WI38 (cell line): ENCODE measurements around the gene MTUS2.

Experiments used
- H3K4me3 ChIP-seq: 2 replicates; pipeline ENCODE4 v1.5.1; 2011; ENCODE audit warnings: low read depth, mild to moderate bottlenecking, control low read depth, low read length
- TF ChIP-seq, protein P1 (sequence below): IDR thresholded peaks from 2 replicates; pipeline ENCODE4 v1.5.1; 2012; ENCODE audit warnings: low read depth, mild to moderate bottlenecking, control low read depth, low read length

Gene MTUS2

DNA sequence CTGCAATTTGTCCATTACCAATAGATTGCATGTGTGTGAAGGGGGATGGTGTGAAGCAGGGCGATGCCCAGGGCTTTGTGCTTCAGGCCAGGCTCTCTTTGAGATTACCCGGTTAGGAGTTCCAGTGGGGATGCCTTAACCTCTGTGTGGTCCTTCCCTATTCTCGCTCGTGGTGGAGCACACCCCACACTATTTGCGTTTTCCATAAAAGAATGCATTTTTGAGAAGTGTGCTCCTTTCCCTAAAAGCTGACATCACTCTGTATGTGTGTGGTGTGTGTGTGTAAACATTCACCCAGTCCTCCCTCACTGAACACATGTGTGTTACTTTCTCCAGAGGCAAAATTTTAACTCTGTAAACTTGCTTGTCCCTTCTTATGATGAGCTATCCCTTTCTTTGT, 467.1 kb downstream of the MTUS2 start:
- TF ChIP-seq, protein P1, sequence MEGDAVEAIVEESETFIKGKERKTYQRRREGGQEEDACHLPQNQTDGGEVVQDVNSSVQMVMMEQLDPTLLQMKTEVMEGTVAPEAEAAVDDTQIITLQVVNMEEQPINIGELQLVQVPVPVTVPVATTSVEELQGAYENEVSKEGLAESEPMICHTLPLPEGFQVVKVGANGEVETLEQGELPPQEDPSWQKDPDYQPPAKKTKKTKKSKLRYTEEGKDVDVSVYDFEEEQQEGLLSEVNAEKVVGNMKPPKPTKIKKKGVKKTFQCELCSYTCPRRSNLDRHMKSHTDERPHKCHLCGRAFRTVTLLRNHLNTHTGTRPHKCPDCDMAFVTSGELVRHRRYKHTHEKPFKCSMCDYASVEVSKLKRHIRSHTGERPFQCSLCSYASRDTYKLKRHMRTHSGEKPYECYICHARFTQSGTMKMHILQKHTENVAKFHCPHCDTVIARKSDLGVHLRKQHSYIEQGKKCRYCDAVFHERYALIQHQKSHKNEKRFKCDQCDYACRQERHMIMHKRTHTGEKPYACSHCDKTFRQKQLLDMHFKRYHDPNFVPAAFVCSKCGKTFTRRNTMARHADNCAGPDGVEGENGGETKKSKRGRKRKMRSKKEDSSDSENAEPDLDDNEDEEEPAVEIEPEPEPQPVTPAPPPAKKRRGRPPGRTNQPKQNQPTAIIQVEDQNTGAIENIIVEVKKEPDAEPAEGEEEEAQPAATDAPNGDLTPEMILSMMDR: no peak
- H3K4me3 ChIP-seq: no peak overlapping the region

DNA sequence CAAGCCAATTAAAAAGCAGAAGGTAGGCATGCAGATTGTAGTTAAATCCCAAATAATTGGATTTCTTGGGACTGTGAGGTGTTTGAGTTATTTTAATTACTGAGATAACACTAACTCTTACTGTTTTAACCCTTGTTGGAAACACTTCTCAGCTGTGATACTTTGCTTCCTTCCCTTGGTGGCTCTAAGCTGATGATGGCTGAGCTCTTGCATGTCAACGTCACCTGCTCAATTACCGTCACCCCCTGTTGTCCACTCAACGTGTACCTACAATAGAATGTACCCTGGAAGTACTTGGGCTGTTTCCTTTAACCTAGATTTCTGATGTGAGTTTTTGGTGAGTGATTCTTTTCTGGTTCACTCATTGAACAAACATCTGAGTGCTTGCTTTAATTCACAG, 471.9 kb downstream of the MTUS2 start:
- TF ChIP-seq, protein P1: no peak
- H3K4me3 ChIP-seq: no peak overlapping the region

DNA sequence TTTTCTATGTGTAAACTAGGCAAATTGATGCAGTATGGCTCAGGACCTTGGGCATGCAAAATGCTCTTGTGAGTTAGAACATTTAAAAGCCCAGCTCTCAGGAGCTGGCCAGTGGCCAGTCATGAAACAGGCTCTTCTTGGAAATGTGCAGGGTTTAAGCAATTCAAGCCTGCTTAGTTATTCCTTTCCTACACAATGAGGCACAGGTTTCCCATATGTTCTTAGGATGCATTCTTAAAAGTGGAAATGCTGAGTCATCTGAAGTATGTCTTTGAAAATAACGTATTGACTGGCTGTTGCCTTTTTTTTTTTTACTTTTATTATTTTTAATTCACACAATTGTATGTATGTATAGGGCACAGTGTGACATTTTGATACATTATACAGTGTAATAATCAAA, 474.7 kb downstream of the MTUS2 start:
- TF ChIP-seq, protein P1: no peak

DNA sequence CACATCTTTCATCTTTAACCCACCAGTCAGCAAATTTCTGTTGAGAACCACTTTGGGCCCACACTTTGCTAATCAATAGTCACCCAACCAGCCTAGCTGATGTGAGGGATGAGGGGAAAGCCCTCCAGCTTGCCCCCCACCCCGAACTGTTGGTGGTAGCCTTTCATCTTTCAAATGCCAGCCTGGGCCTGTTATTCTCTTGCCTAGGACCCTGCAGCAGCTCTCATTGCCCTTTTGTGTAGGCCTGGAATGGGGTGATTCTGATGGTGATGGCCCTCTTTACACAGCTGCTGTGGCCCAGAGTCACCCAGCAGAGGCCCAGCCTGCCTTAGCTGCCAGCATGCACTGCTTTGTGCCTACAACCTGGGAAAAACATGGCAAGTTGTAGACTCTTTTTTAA, 480.9 kb downstream of the MTUS2 start:
- no peak overlapping the region for H3K4me3 ChIP-seq
- TF ChIP-seq, protein P1: no peak

More for the DNA sequence above, 474.7 kb downstream of the MTUS2 start:
- H3K4me3 ChIP-seq: no peak overlapping the region

DNA sequence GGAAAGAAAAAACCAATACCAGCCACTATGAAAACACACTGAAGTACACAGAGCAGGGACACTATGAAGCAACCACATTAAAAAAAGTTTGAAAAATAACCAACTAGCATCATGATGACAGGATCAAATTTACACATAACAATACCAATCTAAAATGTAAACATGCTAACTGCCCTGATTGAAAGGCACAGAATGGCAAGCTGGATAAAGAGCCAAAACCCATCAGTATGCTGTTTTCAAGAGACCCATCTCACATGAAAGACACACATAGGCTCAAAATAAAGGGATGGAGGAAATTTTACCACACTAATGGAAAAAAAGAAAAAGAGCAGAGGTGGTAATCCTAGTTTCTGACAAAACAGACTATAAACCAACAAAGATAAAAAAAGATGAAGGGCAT, 484.0 kb downstream of the MTUS2 start:
- TF ChIP-seq, protein P1: no peak
- H3K4me3 ChIP-seq: no peak overlapping the region

DNA sequence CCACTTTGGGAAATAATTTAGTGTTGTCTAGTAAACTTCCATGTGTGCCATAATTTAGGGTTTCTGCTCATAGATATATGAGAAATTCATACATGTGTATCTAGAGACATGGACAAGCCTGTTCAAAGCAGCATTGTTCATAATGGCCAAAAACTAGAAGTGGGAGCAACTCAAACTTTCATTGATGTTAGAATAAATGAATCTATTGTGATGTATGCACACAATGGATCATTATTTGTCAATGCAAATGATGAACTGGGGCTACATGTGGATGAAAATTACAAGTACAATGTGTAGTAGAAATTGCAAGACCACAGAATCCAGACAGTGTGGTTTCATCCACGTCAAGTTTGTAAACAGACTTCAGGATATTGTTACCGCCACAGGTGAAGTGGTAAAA, 490.7 kb downstream of the MTUS2 start:
- no peak overlapping the region for H3K4me3 ChIP-seq
- TF ChIP-seq, protein P1: no peak

DNA sequence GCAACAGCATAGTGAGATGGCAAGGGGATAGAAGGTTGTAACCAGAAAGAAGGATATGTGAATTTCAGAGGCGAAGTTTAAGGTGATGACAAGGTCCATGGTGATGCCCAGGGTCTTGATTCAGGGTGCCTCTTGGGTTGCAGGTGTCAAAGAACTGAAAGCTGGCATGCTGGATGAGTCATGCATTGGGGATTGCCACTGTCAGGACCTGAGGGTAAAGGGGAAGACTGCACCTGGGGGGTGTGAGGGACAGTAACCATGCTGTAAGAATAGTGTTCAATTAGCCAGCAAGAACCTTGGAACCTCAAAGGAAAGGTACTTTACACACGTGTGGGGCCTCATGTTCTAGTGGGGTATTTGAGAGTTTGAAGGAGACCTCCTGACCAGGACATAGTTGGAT, 495.7 kb downstream of the MTUS2 start:
- TF ChIP-seq, protein P1: no peak
- no peak overlapping the region for H3K4me3 ChIP-seq
